Pancreas (tissue), 10 donors: Measurements from ENCODE around the gene PEAK3. TPM values are rescaled to one million over a fixed set of nuclear protein-coding genes. Genes with fewer than 3 reads are reported as not detected.

Experiments used
- ATAC-seq, 4 donors: fragments of 200-7000 bp; cut with Tn5 transposase; one replicate each; pipeline versions ENCODE4 v1.8.0 to v1.9.1; 2020; ENCODE audit warnings: mild to moderate bottlenecking in 4 of 4, moderate library complexity in 4 of 4
- DNase-seq, 6 donors: peaks; one replicate each; pipeline ENCODE4 v3.0.0-alpha.2; 2020
- FAIRE-seq: peaks from 2 replicates; lab custom pipeline; 2012; peaks lifted over from hg19 to GRCh38; lab: Jason Lieb, UNC
- H3K27ac ChIP-seq, 4 donors: fragments of 200-600 bp; sonication (generic); 1 replicate in 3 of 4; 2 replicates in 1 of 4; pipeline versions ENCODE4 v1.5.0 to v1.8.0; 2020
- H3K27me3 ChIP-seq, 4 donors: fragments of 200-600 bp; one replicate each; pipeline ENCODE4 v1.8.0; 2021
- H3K36me3 ChIP-seq, 3 donors: fragments of 200-600 bp; sonication (generic) in 1 of 3; one replicate each; pipeline versions ENCODE4 v1.5.0 to v1.8.0; 2020 to 2021
- H3K4me1 ChIP-seq, 3 donors: fragments of 200-600 bp; one replicate each; pipeline ENCODE4 v1.8.0; 2021
- H3K4me3 ChIP-seq, 4 donors: fragments of 200-600 bp; sonication (generic) in 2 of 4; one replicate each; pipeline versions ENCODE4 v1.5.0 to v1.8.0; 2020 to 2021
- H3K9me3 ChIP-seq, 4 donors: fragments of 200-600 bp; one replicate each; pipeline ENCODE4 v1.8.0; 2021
- WGBS, 2 donors: extraction: QIAGEN DNeasy Blood & Tissue Kit; methylation state at CpG; one replicate each; pipeline ENCODE4 v1.1.7; 2013; 5-methylcytosine and 5-hydroxymethylcytosine counted together
- intact Hi-C, 3 donors: fragments of 100-400 bp; cut with DNase I; formaldehyde crosslinking; loops; one replicate each; pipeline versions ENCODE4 v1.11.1 to v1.14.2; 2022
- polyA plus RNA-seq, 2 donors: library from polyadenylated mRNA; stranded (reverse); fragments of 200-250 nt; gene quantifications; one replicate each; pipeline ENCODE4 v1.2.3, GENCODE V29; 2013
- total RNA-seq, 6 donors: library from RNA; stranded (reverse); fragmentation: NEBNext Ultra II Directional in 4 of 6; extraction: Animal tissue kit (Norgen Biotek cat#: 25700) in 4 of 6; gene quantifications; one replicate each; pipeline versions ENCODE4 v1.2.1 to v1.2.4, GENCODE V29; 2021 to 2023
- TF ChIP-seq, protein P1 (sequence below), 4 donors: fragments of 200-600 bp; sonication (generic) in 3 of 4; IDR thresholded peaks; one replicate each; pipeline versions ENCODE4 v1.5.0 to v1.8.0; 2021; ENCODE audit warnings: antibody characterized with exemption in 4 of 4
- donor health status: healthy with polysubstance abuse.
- donor health status: DM: no; HTN: no; CAD: no; lungs with moderate emphysema.
- donor health status: DM: no; HTN: no; CAD: no.
- donor health status: control.
- donor health status: control.
- donor health status: Bipolar disorder and iron deficiency.
- donor health status: DM: yes; HTN: yes; CAD: no.
- donor health status: DM: no; HTN: no; CAD: no.
- donor health status: DM: no; HTN: no; CAD: no.
- donor health status: DM: yes; HTN: yes; CAD: no.

Gene PEAK3
- total and polyA plus RNA-seq, 8 donors = 0.04 to 0.81 (median 0.16) TPM; not detected in 2

- FAIRE-seq (no peak), ATAC-seq (peak in 2 of 4 donors; percentile 34 to 40), DNase-seq (no peak)
- Histone ChIP-seq H3K27ac (no peak overlapping the region), H3K4me3 (no peak overlapping the region), H3K4me1 (peaks cover 0 to 2% (median 0%) of the 10 kb centered on the region in 3 donors), H3K9me3 (no peaks in the 10 kb centered on the region), H3K36me3 (no peaks in the 10 kb centered on the region), H3K27me3 (no peaks in the 10 kb centered on the region)
- intact Hi-C loops = no loop called here
- TF ChIP-seq, protein P1, sequence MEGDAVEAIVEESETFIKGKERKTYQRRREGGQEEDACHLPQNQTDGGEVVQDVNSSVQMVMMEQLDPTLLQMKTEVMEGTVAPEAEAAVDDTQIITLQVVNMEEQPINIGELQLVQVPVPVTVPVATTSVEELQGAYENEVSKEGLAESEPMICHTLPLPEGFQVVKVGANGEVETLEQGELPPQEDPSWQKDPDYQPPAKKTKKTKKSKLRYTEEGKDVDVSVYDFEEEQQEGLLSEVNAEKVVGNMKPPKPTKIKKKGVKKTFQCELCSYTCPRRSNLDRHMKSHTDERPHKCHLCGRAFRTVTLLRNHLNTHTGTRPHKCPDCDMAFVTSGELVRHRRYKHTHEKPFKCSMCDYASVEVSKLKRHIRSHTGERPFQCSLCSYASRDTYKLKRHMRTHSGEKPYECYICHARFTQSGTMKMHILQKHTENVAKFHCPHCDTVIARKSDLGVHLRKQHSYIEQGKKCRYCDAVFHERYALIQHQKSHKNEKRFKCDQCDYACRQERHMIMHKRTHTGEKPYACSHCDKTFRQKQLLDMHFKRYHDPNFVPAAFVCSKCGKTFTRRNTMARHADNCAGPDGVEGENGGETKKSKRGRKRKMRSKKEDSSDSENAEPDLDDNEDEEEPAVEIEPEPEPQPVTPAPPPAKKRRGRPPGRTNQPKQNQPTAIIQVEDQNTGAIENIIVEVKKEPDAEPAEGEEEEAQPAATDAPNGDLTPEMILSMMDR (IDR thresholded peaks at IDR 0.05) = peak in 3 of 4 donors; percentile 12 to 53 (median 43)
- 61 to 63% methylated on average over 7 of the region's 7 CpGs for WGBS, 2 donors
Observed at GRCh38 chr19:2261438-2262172, 20.4 kb downstream of the PEAK3 start.

DNA sequence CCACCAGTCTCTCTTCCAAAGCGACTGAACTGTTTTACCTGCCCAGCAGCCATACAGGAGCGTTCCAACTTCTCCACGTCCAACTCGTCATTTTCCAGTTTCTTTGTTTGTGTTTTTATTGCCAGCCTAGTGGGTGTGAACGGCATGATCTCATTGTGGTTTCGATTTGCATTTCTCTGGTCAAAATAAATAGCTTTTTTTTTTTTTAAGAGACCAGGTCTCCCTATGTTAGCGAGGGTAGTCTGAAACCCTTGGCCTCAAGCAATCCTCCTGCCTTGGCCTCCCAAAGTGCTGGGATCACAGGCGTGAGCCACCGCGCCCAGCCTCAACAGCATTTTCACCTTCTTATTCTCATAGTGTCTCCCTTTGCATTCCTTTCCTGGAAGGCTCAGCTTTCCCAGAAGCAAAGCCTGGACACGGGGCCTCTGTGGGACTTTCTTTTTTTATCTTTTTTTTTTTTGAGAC, 21.6 kb downstream of the PEAK3 start:
- no peak overlapping the region for H3K27ac ChIP-seq
- H3K9me3 ChIP-seq = no peaks in the 10 kb centered on the region
- FAIRE-seq (no peak), DNase-seq (no peak), ATAC-seq (no peak)
- H3K4me3 ChIP-seq = no peak overlapping the region
- no peaks in the 10 kb centered on the region for H3K36me3 ChIP-seq
- no peaks in the 10 kb centered on the region for H3K4me1 ChIP-seq
- TF ChIP-seq, protein P1 (IDR thresholded peaks at IDR 0.05) = no peak
- intact Hi-C loops = no loop called here
- 82 to 86% methylated on average over 11 of the region's 11 CpGs for WGBS, 2 donors
- no peaks in the 10 kb centered on the region for H3K27me3 ChIP-seq

- TF ChIP-seq, protein P1 (IDR thresholded peaks at IDR 0.05) = no peak
- H3K36me3 ChIP-seq = no peaks in the 10 kb centered on the region
- H3K4me1 ChIP-seq = no peaks in the 10 kb centered on the region
- 89 to 91% methylated on average over 5 of the region's 5 CpGs for WGBS, 2 donors
- ATAC-seq (no peak), DNase-seq (no peak), FAIRE-seq (no peak)
- H3K27me3 ChIP-seq = no peaks in the 10 kb centered on the region
- intact Hi-C loops = no loop called here
- H3K9me3 ChIP-seq = no peaks in the 10 kb centered on the region
- H3K4me3 ChIP-seq = no peak overlapping the region
- no peak overlapping the region for H3K27ac ChIP-seq
Observed at GRCh38 chr19:2259336-2259735, 22.6 kb downstream of the PEAK3 start.

DNA sequence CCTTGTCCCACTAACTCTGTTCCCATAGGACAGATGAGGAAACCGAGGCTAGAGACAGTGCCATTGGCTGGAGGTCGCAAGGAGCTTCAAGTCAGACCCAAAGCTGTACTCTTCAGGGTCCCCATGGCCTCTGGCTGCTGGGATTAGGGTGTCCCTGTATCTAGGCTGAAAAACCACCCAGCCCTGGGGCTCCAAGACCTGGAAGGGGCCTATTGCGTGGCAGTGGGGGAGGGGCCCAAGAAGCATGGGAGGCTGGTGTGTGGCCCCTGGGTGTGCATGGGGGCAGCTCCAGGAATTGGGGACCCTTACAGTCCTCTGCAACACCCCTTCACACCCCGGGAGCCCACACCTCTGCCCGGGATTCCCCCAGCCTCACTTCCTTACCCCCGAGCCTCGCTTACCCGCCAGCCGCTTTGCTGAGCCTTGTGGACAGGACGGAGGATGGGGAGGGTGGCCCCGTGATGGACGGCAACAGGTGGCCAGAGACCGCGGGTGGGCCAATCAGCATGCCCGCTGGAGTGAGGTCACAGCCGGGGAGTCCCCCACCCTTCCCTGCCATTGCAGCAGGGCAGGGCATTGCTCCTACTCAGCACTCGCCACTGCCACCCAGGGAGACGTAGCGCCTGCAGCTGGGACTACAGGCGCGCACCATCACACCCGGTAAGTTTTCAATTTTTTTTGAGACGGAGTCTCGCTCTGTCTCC, 25.8 kb downstream of the PEAK3 start, which contains the start of gene JSRP1:
Gene JSRP1, minus strand, starts transcription at position 436 of the 704 bp plus-strand sequence. CDS start 1,103 bp downstream, outside the sequence.
- peak in 2 of 6 donors; percentile 56 to 75 for DNase-seq
- TF ChIP-seq, protein P1 (IDR thresholded peaks at IDR 0.05) = no peak
- H3K4me3 ChIP-seq = no peak within 1 kb of the TSS
- 69 to 73% methylated on average over 24 of the region's 24 CpGs for WGBS, 2 donors
- no peaks in the 10 kb centered on the region for H3K4me1 ChIP-seq
- intact Hi-C loops = no loop called here
- H3K27ac ChIP-seq = no peak within 1 kb of the TSS
- H3K27me3 ChIP-seq = peaks cover 0 to 6% (median 0%) of the 10 kb centered on the region in 4 donors
- no peak for FAIRE-seq
- H3K9me3 ChIP-seq = no peaks in the 10 kb centered on the region
- ATAC-seq = peak in 3 of 4 donors; percentile 12 to 73 (median 68)
- H3K36me3 ChIP-seq = no peaks in the 10 kb centered on the region
